Stimulated activated CD8-positive, alpha-beta memory T cell treated with anti-CD3 and anti-CD28 coated beads, Interleukin-7, amount 100 ng/mL, for 48 hours (primary cell): ENCODE results near the gene PPM1K.
A peak's percentile ranks its signal among the peaks of the same experiment; 100 is the strongest.
"Not testable (repeated sequence)": the region's sequence is repeated elsewhere in the genome, so short reads cannot be mapped to it uniquely, and the experiment has no call there.

Experiments used
- DNase-seq, 2 donors: peaks; one replicate each; pipeline ENCODE4 v3.0.0-alpha.2; 2020; ENCODE audit warnings: low read depth in 1 of 2; ENCODE audit errors: extremely low read depth in 1 of 2

Gene PPM1K

DNA sequence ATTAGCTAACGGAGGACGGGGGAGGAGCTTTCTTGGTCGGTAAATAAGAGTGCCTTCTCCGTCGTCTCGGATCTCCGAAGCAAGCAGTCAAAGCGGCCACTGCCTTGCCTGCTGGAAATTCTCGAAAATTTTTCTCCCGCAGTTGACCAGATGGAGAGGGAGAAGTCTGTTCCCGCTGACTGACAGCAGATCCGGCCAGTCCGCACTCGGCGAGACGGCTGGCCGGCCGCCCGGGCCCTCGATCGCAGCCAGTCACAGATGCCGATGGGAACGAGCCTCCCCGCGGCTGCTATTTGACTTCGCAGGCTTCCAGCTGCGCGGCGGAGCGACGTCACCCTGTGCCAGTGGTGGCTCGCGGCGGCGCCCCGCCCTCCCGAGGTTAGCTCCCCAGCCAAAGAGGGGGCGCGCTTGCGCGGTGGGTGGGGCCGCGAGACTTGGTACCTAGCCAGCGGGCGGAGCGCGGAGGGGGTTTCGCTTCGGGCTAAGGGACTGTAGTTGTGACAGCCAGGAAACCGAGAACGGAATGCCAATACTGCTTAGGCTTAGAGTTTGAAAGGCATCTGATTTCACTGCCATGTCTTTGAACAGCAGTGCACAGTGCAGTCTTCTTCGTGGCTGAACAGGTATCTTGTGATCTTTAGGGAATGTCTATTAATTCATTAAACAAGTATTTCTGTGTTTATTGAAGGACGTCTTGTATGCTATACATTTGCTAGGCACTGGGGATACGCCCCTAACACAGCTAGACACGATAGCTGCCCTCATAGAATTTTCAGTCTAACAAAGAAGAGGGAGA is at the start of gene PPM1K:
Gene PPM1K (minus strand): TSS at position 123 of the 796 bp plus-strand sequence. CDS start 5,978 bp downstream, outside the sequence.
- peak; percentile 99 for DNase-seq

DNA sequence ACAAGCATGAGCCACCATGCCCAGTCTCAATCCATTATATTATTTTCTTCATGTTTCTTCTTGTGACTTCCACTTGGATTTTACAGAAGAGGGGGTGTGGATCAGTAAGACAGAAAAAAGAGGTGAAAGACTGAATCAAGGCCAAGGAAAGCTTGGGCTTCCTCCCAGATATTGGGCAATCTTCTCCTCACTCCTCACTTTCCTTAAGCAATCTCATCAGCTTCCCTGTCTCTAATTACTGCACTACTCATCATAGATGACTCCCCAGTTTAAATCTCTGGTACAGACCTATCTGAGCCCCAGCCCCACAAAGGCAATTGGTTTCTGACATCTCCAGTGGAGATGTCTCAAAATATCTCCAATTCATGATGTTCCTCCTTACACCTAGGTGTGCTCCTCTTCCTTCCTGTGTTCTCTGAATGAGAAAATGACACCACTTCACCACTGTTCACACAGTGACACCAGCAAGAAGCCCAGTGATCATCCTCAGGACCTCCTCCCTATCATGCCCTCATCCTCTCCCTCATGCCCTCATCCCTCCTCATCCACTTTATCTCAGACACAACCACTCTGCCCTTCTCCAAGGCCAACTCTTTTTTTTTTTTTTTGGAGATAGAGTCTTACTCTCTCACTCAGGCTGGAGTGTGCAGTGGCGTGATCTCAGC is 49.5 kb upstream of the PPM1K start:
- DNase-seq, result no peak

DNA sequence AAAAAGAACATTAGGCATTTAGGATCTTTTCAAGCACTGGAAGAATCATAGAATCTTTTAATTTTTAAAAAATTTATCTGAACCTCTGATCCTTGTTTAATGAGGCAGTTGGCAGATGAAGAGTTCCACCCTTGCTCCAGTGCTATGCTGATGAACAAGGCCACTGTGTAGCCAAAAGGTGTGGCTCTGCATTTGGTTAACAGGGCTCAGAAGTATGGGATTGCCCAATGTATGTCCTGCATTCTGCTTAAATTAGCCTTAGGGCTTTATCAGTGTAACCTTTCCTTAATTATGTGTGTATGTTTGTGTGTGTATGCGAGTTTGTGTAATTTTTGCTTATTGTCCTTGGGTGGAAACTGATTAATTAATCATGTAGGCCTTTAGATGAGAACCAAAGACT is 43.3 kb upstream of the PPM1K start:
- DNase-seq, result no peak

DNA sequence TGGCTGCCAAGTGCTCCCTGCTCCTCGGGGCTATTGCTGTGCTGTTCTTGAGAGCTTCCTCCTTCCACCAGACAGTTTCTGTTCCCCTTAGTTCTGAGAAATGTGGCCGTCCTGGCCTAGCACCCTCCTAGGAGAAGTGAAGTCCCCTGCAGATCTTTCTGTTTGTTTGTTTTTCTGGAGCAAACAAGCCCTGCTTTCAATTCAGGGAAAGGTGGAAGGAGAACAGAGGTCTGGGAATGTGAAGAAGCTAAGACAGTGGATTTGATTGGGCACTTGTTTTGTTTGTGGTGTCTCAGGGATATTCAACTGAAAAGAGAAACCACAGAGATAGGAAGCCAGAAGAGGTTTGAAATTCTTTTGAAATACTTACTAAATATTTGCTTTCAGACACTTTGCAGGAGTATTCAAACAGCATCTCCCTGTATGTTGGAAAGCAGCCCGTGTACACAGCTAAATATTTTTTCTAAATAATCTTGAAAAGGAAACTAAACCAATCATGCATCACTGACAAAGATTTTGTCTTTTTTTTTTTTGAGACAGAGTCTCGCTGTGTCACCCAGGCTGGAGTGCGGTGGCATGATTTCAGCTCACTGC is 36.5 kb upstream of the PPM1K start:
- peak in 1 of 2 donors; percentile 12 for DNase-seq

DNA sequence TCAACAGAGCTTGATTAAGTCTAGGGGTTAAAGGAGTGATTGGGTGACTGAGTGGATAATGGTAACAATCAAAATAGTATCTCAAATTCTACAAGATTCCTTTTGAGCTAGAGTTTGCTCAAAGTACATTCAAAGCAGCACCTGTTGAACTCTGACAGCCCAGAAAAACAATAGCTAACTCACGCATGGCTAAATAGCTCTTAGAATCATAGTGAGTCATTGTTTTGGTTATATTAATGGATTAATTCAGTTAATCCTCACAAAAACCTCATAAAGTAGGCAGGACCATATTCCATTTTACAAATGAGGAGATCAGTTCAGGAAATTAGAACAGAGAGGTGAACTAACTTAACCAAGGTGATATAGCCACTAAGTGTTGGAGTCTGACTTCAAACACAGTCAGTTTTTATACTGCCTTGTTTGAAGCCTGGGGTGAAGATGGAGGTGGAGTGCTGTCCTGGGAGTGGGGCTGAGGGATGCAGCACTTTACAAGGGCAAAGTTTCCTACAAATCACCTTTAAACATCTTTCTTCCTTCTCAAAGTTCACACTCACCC is 35.9 kb upstream of the PPM1K start:
- no peak for DNase-seq

DNA sequence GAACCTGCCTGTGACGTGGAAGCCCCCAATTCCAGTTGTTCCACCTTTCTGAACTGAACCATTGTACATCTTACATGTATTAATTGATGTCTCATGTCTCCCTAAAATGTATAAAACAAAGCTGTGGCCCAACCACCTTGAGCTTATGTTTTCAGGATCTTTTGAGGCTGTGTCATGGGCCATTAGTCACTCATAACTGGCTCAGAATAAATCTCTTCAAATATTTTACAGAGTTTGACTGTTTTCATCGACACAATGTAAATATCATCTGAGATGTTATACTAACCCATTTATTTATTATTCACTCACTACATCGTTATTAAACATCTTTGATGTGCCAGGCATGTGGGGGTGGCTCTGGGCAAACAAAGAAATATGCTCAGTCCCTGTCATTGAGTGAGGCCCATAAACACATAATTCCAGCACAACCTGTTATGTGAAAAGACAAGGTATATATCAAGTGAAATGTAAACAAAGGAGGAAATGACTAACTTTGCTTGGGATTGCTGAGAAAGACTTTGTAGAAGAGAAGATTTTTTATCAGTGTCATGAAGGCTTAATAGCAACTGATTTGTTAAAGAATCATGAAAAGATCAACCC is 34.5 kb upstream of the PPM1K start:
- no peak for DNase-seq

DNA sequence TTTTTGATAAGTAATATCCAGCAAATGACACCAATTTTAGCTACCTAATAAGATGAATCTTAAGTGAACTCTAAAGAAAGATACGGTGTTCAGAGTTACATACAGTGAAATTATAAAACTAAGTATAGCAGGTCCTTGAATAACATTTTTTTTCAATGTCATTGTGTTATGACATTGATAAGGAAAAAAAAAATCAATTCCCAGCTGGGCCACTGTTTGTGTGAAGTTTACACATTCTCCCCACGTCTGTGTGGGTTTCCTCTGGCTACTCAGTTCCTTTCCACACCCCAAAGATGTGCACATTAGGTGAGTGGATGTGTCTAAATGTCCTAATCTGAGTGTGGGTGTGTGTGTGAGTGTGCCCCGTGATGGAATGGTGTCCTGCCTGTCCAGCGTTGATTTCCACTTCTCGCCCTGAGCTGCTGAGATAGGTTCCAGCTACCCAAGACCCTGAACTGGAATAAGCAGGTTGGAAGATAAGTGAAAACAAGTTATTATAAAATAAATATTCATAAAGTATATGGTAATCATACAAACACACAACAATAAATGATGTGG is 31.2 kb upstream of the PPM1K start:
- DNase-seq, result no peak

DNA sequence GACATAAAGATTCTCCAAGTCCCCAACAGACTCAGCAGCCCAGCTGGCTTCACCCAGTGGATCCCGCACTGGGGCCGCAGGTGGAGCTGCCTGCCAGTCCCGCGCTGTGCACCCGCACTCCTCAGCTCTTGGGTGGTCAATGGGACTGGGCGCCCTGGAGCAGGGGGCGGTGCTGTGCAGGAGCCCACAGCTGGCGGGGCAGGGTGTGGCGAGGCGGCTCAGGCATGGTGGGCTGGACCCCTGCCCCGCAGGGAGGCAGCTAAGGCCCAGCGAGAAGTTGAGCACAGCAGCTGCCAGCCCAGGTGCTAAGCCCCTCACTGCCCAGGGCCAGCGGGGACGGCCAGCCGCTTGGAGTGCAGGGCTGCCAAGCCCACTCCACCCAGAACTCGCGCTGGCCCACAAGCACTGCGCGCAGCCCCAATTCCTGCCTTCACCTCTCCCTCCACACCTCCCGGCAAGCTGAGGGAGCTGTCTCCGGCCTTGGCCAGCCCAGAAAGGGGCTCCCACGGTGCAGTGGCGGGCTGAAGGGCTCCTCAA is 28.8 kb upstream of the PPM1K start:
- DNase-seq, result not testable (repeated sequence)

DNA sequence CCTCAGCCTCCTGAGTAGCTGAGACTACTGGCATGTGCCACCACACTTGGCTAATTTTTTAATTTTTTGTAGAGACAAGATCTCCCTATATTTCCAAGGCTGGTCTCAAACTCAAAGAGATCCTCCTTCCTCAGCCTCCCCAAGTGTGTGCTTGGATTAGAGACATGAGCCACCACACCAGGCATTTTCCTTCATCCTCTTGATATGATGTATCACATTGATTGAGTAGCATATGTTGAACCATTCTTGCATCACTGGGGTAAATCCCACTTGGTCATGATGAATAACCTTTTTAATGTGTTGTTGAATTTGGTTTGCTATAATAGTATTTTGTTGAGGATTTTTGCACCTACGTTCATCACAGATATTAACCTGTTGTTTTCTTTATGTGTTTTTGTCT is 24.2 kb upstream of the PPM1K start:
- no peak for DNase-seq

DNA sequence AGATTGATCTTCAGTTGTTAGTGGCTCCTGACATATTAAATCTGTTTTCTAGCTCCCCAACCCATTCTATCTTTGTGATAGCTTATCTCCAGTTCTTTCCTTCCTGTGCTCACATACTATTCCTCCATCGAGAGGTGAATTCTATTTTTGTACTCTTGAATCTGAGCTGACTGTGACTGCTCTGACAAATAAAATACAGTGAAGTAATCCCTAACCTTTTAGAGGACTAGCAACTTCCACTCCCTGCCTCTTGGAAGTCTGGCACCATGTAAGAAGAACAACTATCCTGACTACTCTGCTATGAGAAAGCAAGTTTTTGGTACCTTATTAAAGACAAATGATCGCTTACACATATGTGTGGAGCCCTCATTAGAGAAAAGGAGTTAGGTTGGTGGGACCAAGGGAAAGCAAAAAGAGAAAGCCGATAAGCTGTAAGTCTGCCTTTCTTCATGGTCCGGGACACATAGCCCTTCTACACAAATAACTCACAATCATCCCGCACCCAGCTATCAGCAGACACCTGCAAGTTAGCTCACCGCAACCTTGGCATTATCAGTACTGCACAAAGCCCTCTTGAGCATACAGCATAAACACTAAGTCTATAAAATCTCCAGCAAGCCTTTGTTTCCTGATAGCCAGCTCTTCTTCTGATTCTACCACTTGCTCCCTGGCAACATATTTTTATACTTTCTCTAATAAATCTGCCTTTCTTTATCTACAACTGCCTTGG is 13.5 kb upstream of the PPM1K start:
- no peak for DNase-seq

DNA sequence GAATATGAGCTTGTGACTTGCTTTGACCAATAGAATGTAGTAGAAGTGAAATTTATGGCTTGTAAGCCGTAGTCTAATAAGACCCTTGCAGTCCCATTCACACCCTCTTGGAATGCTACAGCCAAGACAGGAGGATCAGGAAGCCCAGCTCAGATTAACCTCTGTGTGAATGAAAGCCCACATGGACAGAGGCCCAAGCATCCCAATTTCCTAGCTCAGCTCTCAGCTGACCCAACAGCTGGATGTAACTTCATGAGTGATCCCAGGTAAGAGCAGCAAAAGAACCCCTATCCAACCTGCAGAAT is 12.8 kb upstream of the PPM1K start:
- no peak for DNase-seq

DNA sequence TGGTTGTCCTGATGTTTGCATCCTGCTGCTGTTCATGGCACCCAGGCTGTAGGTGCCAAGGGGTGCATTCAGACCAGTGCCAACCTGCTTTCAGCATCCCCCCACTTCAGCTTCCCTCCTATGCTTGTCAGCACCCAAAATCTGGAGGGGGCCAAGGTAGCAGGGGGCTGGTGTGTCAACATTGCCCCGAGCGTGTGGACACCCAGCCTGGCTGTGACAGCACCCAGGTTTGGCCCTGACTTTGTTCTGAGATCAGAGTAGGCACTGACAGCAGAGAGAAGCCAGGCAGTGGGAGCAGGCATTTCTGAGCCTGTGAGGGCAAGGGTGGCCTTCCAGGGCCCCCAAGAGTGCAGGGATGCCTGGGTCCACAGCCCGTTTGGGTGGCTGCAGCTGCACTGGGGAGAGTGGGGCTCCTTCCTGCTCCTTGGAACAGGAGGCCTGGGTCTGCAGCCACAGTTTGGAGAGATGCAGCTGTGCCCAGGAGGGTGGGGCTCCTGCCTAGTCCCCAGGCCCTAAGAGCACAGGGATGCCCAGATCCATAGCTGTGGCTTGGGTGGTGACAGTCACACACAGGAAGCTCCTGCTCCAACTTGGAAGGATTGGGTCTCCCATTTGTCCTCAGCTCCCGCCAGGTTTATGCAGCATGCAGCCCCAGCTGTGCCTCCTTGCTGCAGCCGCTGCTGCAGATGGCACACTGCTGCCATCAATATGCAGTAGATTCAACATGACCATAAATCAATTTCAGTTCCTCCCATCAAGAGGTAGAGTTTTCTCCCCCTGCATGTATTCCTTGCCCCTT is 12.3 kb upstream of the PPM1K start:
- DNase-seq, result no peak

DNA sequence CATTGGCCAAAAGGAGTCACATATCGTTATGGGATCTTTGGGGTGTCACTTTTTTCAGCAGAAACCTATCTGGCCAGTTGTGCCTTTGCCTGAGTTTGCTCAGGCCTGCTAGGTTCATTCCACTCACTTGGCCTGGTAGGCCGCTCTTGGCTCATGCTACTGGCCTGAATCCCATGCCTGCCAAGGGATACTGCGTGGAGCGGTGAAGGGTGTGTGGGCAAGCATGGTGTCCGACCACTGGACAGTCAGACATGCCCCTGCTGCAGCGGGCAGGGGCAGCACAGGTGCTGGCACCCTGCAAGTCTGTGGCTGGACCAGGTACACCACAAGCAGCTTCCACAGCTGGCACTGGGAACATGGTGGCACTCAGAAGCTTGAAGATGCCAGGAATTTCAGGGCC is 11.3 kb upstream of the PPM1K start:
- no peak for DNase-seq

DNA sequence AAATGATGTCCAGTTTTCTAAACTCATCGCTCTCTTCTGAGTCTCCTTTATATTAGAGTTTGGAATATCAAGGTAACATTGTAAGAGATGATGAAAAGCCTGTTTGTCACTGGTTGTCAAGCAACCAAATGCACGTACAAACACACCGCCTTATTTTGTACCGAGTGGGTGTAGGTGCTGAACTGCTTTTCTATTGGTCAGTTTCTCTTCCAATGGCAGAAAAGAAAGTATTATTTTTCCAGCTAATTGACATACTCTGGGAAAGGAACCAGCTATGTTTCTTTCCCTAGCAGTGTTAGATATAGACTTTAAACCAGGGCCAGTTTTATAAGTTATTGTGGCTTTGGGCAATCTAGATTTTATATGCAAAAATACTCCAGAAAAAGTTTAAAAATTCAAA is 6.6 kb upstream of the PPM1K start:
- DNase-seq, result no peak

DNA sequence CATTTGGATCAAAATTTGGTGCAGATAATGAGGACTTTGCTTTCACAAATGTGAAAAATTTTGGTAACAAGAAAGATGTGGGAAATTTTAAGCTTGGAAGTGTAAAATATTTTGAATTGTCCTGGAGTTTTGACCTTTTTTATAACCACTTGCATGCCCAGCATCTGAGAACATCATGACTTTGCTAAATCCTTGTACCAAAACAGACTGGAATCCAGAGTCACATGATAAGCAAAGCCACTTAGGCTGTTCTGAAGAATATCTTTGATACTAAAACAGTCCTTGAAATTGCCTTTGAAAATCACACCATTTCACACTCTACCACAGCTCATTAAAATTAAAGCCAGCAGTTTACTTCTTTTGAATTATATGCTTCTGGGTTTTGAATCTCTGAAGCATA is 2.5 kb upstream of the PPM1K start:
- DNase-seq, result no peak

DNA sequence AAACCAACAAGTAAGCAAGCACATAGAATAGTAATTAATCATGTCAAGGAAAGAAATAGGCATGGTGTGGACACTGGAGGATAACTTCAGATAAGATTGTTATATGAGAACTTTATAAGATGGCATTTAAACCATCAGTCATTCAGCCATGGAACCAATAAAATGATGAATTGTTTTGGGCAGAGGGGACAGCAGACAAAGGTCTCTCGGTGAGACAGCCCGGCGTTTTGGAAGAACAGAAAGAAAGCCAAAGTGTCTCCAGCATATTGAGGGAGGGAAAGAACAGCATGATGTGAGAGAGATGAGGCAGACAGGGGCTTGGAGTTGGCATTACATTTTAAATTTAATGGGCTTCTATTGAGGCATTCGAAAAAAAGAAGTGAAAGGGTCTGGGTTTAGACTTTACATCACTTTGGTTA is 883 bp upstream of the PPM1K start:
- DNase-seq, result no peak

DNA sequence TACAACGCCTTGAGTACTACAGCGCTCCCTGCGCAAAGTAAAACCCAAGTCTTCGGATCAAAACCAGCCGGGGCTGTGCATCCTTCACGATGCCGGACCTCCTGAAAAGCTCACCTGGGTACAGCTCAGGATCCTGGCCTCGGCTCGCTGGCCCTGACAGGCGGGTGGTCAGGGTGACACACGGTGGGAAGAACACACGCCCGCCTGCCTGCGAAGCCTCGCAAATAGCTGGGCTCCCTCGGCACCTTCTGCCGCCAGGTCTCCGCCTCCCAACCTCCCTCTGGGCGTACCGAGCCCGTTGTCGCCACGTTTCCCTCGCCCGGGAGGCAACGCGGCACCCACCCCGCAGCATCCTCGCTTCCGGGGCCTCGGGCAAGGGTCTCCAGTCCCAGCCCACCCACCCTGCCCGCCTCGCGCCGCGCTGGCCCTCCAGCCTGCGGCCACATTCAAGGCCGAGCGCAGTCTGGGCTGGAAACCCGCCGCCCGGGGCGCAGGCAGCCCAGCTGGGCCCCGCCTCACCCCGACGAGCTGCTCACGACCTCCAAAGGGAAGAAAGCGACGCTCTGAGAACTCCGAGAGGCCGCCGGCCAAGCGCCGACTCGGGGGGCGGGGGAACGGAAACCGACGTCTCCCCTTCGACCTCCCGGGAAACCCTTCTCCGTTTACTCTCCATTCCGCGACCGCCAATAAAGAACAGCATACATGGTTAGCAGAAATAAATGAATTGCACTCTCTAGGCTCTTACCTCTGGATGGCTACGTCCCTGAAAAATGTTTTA is 511 bp downstream of the PPM1K start:
- DNase-seq, result peak; percentile 39 to 48

DNA sequence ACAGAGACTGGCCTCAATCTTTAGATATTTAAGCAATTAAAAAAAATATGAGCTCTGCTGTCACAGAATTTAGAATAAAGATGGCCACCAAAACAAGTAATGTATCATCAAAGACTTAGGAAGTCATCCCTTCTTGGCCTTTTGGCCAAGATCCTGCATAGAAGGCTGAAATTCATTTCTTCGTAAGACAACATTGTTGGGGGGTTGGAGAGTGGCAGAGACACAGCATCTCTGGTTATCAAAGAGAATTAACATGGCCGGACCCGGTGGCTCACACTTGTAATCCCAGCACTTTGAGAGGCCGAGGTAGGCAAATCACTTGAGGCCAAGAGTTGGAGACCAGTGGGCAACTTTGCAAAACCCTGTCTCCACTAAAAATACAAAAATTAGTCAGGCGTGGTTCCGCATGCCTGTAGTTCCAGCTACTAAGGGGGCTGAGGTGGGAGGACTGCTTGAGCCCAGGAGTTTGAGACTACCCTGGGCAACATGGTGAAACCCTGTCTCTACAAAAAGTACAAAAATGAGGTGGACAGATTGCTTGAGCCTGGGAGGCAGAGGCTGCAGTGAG is 4.0 kb downstream of the PPM1K start:
- DNase-seq, result no peak
